ENCODE measurements around the gene TUBA1C. TPM values are rescaled to one million over a fixed set of nuclear protein-coding genes. Genes with fewer than 3 reads are reported as not detected.
A peak's percentile ranks its signal among the peaks of the same experiment; 100 is the strongest.

Gene TUBA1C
- polyA plus RNA-seq, 1 experiment: 2,194 TPM

DNA sequence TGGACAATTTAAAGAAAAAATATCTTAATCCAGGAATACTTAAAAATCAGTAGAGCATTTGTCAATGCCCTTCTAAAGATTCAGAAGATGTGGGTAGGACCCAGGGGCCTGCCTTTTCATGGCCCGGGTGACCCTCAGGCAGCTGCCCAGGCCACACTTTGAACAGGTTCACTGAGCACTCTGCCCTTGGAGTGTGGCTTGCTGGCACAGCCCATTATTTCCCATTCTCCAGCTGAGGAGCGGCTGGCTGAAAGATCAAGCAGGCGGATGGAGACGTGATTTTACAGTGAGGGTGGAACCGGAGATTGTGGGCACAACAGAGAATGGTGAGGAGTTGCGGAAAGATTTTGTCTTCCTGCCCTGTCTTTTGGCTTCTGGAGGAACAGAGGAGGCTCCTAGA is 23.0 kb downstream of the TUBA1C start:
- no peak for DNase-seq (ENCODE audit: low read depth)
- Histone ChIP-seq H3K27me3 (ENCODE audit: control insufficient read depth, insufficient read depth, low read length) (peaks cover 7% of the 10 kb centered on the region), H3K36me3 (ENCODE audit: control insufficient read depth, insufficient read depth, low read length) (no peaks in the 10 kb centered on the region), H3K4me3 (ENCODE audit: low read depth, low read length) (no peak overlapping the region)
- TF ChIP-seq, protein P1, sequence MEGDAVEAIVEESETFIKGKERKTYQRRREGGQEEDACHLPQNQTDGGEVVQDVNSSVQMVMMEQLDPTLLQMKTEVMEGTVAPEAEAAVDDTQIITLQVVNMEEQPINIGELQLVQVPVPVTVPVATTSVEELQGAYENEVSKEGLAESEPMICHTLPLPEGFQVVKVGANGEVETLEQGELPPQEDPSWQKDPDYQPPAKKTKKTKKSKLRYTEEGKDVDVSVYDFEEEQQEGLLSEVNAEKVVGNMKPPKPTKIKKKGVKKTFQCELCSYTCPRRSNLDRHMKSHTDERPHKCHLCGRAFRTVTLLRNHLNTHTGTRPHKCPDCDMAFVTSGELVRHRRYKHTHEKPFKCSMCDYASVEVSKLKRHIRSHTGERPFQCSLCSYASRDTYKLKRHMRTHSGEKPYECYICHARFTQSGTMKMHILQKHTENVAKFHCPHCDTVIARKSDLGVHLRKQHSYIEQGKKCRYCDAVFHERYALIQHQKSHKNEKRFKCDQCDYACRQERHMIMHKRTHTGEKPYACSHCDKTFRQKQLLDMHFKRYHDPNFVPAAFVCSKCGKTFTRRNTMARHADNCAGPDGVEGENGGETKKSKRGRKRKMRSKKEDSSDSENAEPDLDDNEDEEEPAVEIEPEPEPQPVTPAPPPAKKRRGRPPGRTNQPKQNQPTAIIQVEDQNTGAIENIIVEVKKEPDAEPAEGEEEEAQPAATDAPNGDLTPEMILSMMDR (IDR thresholded peaks at IDR 0.05; ENCODE audit: insufficient read depth, low read depth, low read length): no peak
- POLR2A ChIA-PET: no interaction called here
- CTCF ChIA-PET: interaction anchor here (0.6 to 7.9 kb wide), 16 partner anchors 10 to 296 kb away, joined by 3 to 94 read pairs (median 11); partner anchors contain the start of genes C1QL4, DNAJC22 and PRPH

DNA sequence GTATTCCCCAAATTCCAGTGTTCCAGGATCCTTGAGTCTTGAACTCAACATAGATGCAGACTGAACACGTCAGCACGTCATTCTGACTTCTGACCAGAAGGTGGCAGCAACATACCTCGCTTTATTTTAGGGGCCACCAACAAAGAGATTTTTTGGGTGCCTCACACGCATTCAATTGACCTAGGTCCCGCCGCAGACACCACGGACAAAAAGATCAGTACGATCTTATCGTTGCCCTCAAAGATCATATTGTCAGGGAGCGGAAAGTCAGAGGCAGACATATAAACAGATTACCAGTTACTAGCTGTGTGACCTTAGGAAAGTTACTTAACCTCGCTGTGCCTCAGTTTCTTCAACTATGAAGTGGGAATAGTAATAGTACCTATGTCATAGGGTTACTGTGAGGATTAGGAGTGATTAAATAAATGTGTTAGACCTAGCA is 23.6 kb downstream of the TUBA1C start:
- Histone ChIP-seq H3K36me3 (ENCODE audit: control insufficient read depth, insufficient read depth, low read length) (no peaks in the 10 kb centered on the region), H3K4me3 (ENCODE audit: low read depth, low read length) (no peak overlapping the region), H3K27me3 (ENCODE audit: control insufficient read depth, insufficient read depth, low read length) (peaks cover 8% of the 10 kb centered on the region)
- ChIA-PET POLR2A (no interaction called here), CTCF (interaction anchor here (0.7 to 7.9 kb wide), 22 partner anchors 11 to 296 kb away, joined by 3 to 94 read pairs (median 6); partner anchors contain the start of genes C1QL4, DNAJC22 and PRPH)
- TF ChIP-seq, protein P1 (IDR thresholded peaks at IDR 0.05; ENCODE audit: insufficient read depth, low read depth, low read length): peak; percentile 82
- no peak for DNase-seq (ENCODE audit: low read depth)

DNA sequence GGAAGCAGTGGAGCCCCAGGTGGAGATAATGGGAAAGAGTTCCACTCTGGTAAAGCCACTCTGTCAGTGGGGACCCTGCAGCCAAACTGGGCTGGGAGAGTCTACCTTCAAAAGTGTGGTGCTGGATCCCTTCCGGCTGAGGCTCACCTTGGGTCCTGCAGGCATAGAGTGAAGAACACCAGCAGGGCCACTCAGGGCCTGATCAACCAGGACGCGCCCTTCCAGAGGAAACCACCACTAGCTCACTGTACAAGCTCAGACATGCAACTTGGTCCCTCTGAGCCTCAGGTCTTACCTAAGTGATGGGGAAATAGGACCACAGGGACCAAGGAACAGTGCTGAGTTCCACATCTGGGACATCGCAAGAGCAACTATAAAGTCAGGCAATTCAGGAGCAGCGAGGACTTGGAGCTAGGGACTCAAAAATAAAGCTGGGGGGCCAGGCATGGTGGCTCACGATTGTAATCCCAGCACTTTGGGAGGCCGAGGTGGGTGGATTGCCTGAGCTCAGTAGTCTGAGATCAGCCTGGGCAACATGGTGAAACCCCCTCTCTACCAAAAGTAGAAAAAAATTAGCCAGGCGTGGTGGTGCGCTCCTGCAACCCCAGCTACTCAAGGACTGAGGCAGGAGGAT is 24.2 kb downstream of the TUBA1C start:
- Histone ChIP-seq H3K27me3 (ENCODE audit: control insufficient read depth, insufficient read depth, low read length) (peaks cover 11% of the 10 kb centered on the region), H3K36me3 (ENCODE audit: control insufficient read depth, insufficient read depth, low read length) (no peaks in the 10 kb centered on the region), H3K4me3 (ENCODE audit: low read depth, low read length) (no peak overlapping the region)
- no peak for DNase-seq (ENCODE audit: low read depth)
- POLR2A ChIA-PET: no interaction called here
- CTCF ChIA-PET: interaction anchor here (0.5 to 7.9 kb wide), 26 partner anchors 10 to 295 kb away, joined by 3 to 94 read pairs (median 5); partner anchors contain the start of genes C1QL4, DNAJC22 and PRPH
- TF ChIP-seq, protein P1 (IDR thresholded peaks at IDR 0.05; ENCODE audit: insufficient read depth, low read depth, low read length): no peak

DNA sequence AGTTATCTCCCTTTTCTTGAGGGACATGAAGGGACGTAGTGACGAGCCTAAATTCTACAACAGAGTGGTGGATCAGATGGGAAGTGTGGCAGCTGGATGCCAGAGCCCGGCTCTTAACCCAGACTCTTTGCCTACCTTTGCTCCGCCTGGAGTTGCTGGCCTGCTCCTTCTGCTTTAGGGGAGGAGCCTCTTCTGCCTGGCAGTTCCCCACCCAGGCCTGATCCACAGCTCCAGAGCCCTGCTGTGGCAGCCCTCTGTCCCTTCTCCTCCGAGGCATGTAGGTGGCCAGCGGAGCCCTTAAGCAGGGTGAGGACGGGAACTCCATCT is 27.8 kb downstream of the TUBA1C start:
- no peaks in the 10 kb centered on the region for H3K36me3 ChIP-seq (ENCODE audit: control insufficient read depth, insufficient read depth, low read length)
- H3K4me3 ChIP-seq (ENCODE audit: low read depth, low read length): no peak overlapping the region
- H3K27me3 ChIP-seq (ENCODE audit: control insufficient read depth, insufficient read depth, low read length): peaks cover 40% of the 10 kb centered on the region
- ChIA-PET POLR2A (no interaction called here), CTCF (interaction anchor here (0.8 to 4.9 kb wide), 11 partner anchors 9 to 725 kb away, joined by 3 to 28 read pairs (median 6); partner anchors contain the start of gene DNAJC22)
- TF ChIP-seq, protein P1 (IDR thresholded peaks at IDR 0.05; ENCODE audit: insufficient read depth, low read depth, low read length): no peak
- DNase-seq (ENCODE audit: low read depth): no peak

DNA sequence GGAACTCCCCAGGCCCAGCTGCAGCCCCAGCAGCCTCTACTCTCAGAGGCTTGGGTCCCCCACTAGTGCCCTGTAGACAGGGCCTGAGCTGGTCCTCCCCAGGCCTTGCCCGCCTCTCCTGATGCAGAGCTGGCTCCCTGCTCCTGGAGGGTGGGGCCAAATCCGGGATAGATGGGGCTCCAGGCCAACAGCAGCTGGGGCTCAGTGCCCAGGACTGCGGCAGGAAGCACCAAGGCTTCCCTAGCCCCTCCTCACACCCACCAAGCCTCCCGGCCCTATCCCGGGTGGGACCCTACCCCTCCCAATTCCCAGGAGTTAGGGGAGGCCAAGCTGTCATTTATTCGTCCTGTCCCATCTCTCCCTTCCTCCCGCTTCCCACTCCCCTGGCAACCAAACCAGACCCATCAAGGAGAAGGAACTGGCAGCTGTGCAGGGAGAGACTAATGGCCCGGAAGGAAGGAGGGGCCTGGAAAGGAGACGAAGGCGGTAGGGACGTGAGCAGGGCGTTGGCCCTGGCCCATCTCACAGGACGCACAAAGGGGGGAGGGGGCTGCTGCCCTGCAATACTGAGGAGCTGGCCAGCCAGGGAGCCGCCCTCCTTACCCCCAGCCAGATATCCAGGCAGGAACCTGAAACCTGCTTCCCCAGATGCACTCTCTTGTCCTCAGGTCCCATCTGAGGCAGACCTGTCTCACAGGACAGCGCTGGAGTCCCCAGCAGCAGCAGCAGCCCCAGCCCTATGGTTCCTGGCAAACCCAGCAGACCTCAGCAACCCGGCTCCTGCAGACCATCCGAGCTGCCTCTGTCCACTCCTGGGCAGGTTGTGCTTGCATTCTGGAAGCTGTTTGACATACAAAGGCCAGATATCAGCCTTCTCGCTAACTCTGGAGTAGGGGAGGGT is 28.4 kb downstream of the TUBA1C start:
- POLR2A ChIA-PET: no interaction called here
- no peak for DNase-seq (ENCODE audit: low read depth)
- H3K4me3 ChIP-seq (ENCODE audit: low read depth, low read length): no peak overlapping the region
- TF ChIP-seq, protein P1 (IDR thresholded peaks at IDR 0.05; ENCODE audit: insufficient read depth, low read depth, low read length): no peak
- H3K27me3 ChIP-seq (ENCODE audit: control insufficient read depth, insufficient read depth, low read length): peaks cover 44% of the 10 kb centered on the region
- H3K36me3 ChIP-seq (ENCODE audit: control insufficient read depth, insufficient read depth, low read length): no peaks in the 10 kb centered on the region
- CTCF ChIA-PET: interaction anchor here (0.8 to 11.5 kb wide), 14 partner anchors 6 to 724 kb away, joined by 3 to 94 read pairs (median 6); partner anchors contain the start of genes C1QL4 and DNAJC22

Data from BJ (cell line).